ENCODE results near the gene MSH5.

DNA sequence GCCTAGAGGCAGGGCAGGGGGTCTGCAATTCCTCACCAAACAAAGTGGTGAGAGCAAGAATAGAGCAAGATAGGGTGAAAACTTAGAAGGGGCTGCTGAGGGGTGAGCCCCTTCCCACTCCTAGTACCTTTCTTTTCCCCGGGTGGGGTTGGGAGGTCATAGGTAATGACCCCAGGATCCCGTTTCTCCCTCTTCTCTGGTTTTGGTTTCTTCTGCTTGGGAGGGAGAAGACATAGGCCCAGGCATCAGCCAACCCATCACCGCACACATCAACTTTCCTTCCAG lies 52.2 kb downstream of the MSH5 start:
- TF ChIP-seq ZNF41 (CRISPR knock-in tag; conservative IDR thresholded peaks at IDR 0.05), result no peak
- TF ChIP-seq CTBP1 (IDR thresholded peaks at IDR 0.05; ENCODE audit: borderline replicate concordance), result no peak
- TF ChIP-seq ZNF384 (IDR thresholded peaks at IDR 0.05; ENCODE audit: low read depth, low read length), result no peak
- TF ChIP-seq SP1 (CRISPR knock-in tag; IDR thresholded peaks at IDR 0.05), result no peak
- no peak for TF ChIP-seq DNMT1 (IDR thresholded peaks at IDR 0.05)
- TF ChIP-seq, protein P1, sequence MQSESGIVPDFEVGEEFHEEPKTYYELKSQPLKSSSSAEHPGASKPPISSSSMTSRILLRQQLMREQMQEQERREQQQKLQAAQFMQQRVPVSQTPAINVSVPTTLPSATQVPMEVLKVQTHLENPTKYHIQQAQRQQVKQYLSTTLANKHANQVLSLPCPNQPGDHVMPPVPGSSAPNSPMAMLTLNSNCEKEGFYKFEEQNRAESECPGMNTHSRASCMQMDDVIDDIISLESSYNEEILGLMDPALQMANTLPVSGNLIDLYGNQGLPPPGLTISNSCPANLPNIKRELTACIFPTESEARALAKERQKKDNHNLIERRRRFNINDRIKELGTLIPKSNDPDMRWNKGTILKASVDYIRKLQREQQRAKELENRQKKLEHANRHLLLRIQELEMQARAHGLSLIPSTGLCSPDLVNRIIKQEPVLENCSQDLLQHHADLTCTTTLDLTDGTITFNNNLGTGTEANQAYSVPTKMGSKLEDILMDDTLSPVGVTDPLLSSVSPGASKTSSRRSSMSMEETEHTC (IDR thresholded peaks at IDR 0.05), result no peak
- TF ChIP-seq REST (IDR thresholded peaks at IDR 0.05; ENCODE audit: borderline replicate concordance), result no peak
- no peak for TF ChIP-seq REST (CRISPR knock-in tag; IDR thresholded peaks at IDR 0.05; ENCODE audit: low read depth)
